Peyer's patch (tissue), 4 donors: ENCODE data around the gene NMB.

Experiments
- POLR2A ChIP-seq, 2 donors: fragments of 450-650 bp; IDR thresholded peaks; one replicate each; pipeline ENCODE4 v1.5.1; 2017; ENCODE audit warnings: antibody characterized with exemption in 2 of 2, mild to moderate bottlenecking in 2 of 2, moderate library complexity in 2 of 2
- TF ChIP-seq, protein P1 (sequence below), 6 experiments: fragments of 450-650 bp in 4 of 6; fragments of 200-600 bp in 2 of 6; sonication (generic) in 1 of 6; IDR thresholded peaks; one replicate each; pipeline ENCODE4 v1.5.1; 2017 to 2019; ENCODE audit warnings: antibody characterized with exemption in 6 of 6, mild to moderate bottlenecking in 3 of 6, moderate library complexity in 1 of 6

GRCh38 chr15:84653584-84653909 is 4.5 kb downstream of the NMB start:
- TF ChIP-seq, protein P1, sequence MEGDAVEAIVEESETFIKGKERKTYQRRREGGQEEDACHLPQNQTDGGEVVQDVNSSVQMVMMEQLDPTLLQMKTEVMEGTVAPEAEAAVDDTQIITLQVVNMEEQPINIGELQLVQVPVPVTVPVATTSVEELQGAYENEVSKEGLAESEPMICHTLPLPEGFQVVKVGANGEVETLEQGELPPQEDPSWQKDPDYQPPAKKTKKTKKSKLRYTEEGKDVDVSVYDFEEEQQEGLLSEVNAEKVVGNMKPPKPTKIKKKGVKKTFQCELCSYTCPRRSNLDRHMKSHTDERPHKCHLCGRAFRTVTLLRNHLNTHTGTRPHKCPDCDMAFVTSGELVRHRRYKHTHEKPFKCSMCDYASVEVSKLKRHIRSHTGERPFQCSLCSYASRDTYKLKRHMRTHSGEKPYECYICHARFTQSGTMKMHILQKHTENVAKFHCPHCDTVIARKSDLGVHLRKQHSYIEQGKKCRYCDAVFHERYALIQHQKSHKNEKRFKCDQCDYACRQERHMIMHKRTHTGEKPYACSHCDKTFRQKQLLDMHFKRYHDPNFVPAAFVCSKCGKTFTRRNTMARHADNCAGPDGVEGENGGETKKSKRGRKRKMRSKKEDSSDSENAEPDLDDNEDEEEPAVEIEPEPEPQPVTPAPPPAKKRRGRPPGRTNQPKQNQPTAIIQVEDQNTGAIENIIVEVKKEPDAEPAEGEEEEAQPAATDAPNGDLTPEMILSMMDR (IDR thresholded peaks at IDR 0.05) = no peak
- no peak for TF ChIP-seq POLR2A (IDR thresholded peaks at IDR 0.05)
